ENCODE results near the gene OR52K1.

GRCh38 chr11:4441515-4441914, 40.9 kb upstream of the OR52K1 start:
- TF ChIP-seq CTCF (IDR thresholded peaks at IDR 0.05) (no peak), POLR2A (IDR thresholded peaks at IDR 0.05) (no peak)

All from body of pancreas (tissue), 4 donors.